Thyroid gland (tissue), 4 donors: ENCODE results near the gene PARP1.

Experiments
- CTCF ChIP-seq, 6 experiments: fragments of 200-600 bp in 3 of 6; fragments of 450-650 bp in 3 of 6; sonication (generic) in 3 of 6; IDR thresholded peaks; one replicate each; pipeline ENCODE4 v1.5.1; 2016 to 2019; ENCODE audit warnings: antibody characterized with exemption in 6 of 6, mild to moderate bottlenecking in 2 of 6, inconsistent platforms in 1 of 6, moderate library complexity in 1 of 6
- POLR2A ChIP-seq, 2 donors: fragments of 450-650 bp; IDR thresholded peaks; one replicate each; pipeline ENCODE4 v1.6.1; 2017; ENCODE audit warnings: antibody characterized with exemption in 2 of 2, mild to moderate bottlenecking in 2 of 2, moderate library complexity in 1 of 2

- TF ChIP-seq CTCF (IDR thresholded peaks at IDR 0.05) (no peak), POLR2A (IDR thresholded peaks at IDR 0.05) (no peak)
Measured at GRCh38 chr1:226420897-226421296, 13.0 kb upstream of the PARP1 start.
